Measurements from ENCODE around the gene ZNF155.
A peak's percentile ranks its signal among the peaks of the same experiment; 100 is the strongest.

ZNF155 gene

GRCh38 chr19:44005973-44006372, 22.0 kb downstream of the ZNF155 start:
- DNase-seq: no peak

GRCh38 chr19:44007473-44007872, 23.5 kb downstream of the ZNF155 start:
- DNase-seq: no peak

- no peak for DNase-seq
Measured at GRCh38 chr19:44010468-44010867, 26.5 kb downstream of the ZNF155 start.

- no peak for DNase-seq
Measured at GRCh38 chr19:44019498-44019897, 35.5 kb downstream of the ZNF155 start.

- no peak for DNase-seq
Measured at GRCh38 chr19:44021221-44021620, 37.2 kb downstream of the ZNF155 start.

- DNase-seq: no peak
Measured at GRCh38 chr19:44024900-44025216, 40.9 kb downstream of the ZNF155 start.

GRCh38 chr19:44025217-44025936, 41.4 kb downstream of the ZNF155 start, which contains the start of gene ZNF222:
TSS of gene ZNF222 (plus strand) at chr19:44025379. CDS start at chr19:44025437, 58 bp downstream.
- peak; percentile 74 for DNase-seq

- no peak for DNase-seq
Measured at GRCh38 chr19:44026622-44027021, 42.6 kb downstream of the ZNF155 start.

GRCh38 chr19:44032001-44032610, 48.1 kb downstream of the ZNF155 start:
- DNase-seq: no peak

GRCh38 chr19:44042147-44042546, 58.2 kb downstream of the ZNF155 start:
- no peak for DNase-seq
